HepG2 (cell line): ENCODE data around the gene SERP1. TPM values are rescaled to one million over a fixed set of nuclear protein-coding genes. Genes with fewer than 3 reads are reported as not detected.

ENCODE experiments used
- HHEX ChIP-seq: IDR thresholded peaks from 2 replicates; pipeline ENCODE4 v1.6.1; 2016; ENCODE audit warnings: control low read depth
- PITX1 ChIP-seq: sonication (generic); formaldehyde crosslinking; IDR thresholded peaks from 2 replicates; pipeline ENCODE4 v1.5.1; 2020; ENCODE audit warnings: mild to moderate bottlenecking, missing genetic modification reagents
- POLR2AphosphoS2 ChIP-seq: IDR thresholded peaks from 2 replicates; pipeline ENCODE4 v1.6.1; 2011; ENCODE audit warnings: low read depth, low read length, improper control_type of control experiment
- RBM22 ChIP-seq: fragments of 200-400 bp; formaldehyde crosslinking; optimal IDR thresholded peaks from 2 replicates; pipeline ENCODE3; 2017; ENCODE audit warnings: mild to moderate bottlenecking, low read length, moderate library complexity
- ZNF264 ChIP-seq: sonication (generic); formaldehyde crosslinking; IDR thresholded peaks from 2 replicates; pipeline ENCODE4 v1.4.0; 2020; ENCODE audit warnings: missing genetic modification reagents
- ZNF441 ChIP-seq: sonication (generic); formaldehyde crosslinking; IDR thresholded peaks from 2 replicates; pipeline ENCODE4 v1.7.0; 2021; ENCODE audit warnings: missing genetic modification reagents, borderline replicate concordance
- ZNF598 ChIP-seq: sonication (generic); formaldehyde crosslinking; IDR thresholded peaks from 2 replicates; pipeline ENCODE4 v1.5.1; 2020; ENCODE audit warnings: mild to moderate bottlenecking, missing genetic modification reagents, borderline replicate concordance
- ZNF615 ChIP-seq: sonication (generic); formaldehyde crosslinking; IDR thresholded peaks from 2 replicates; pipeline ENCODE4 v1.5.0; 2020; ENCODE audit warnings: mild to moderate bottlenecking, missing genetic modification reagents, borderline replicate concordance
- ZNF788 ChIP-seq: sonication (generic); formaldehyde crosslinking; IDR thresholded peaks from 2 replicates; pipeline ENCODE4 v1.5.0; 2020; ENCODE audit warnings: mild to moderate bottlenecking, missing genetic modification reagents, borderline replicate concordance
- polyA plus RNA-seq, 8 experiments: library from polyadenylated mRNA; depleted of rRNA in 3 of 8; stranded (reverse) in 7 of 8; unstranded in 1 of 8; fragments of >200 nt; fragmentation: Illumina TruSeq in 4 of 8; extraction: Trizol in 4 of 8; gene quantifications; 2 replicates each; pipeline versions ENCODE4 v1.2.1 to v1.2.3, GENCODE V29; 2011 to 2016; ENCODE audit warnings: low read depth in 4 of 8, missing spikeins in 1 of 8, mixed read lengths in 1 of 8; ENCODE audit not compliant: insufficient read depth in 1 of 8
- total RNA-seq, 5 experiments: library from RNA; depleted of rRNA; stranded (reverse); fragments of >200 nt; fragmentation: Illumina TruSeq; extraction: Trizol; gene quantifications; 2 replicates each; pipeline ENCODE4 v1.2.3, GENCODE V29; 2016; ENCODE audit warnings: low read depth in 1 of 5
- TF ChIP-seq, protein P1 (sequence below): IDR thresholded peaks from 2 replicates; pipeline ENCODE4 v1.6.1; 2016
- TF ChIP-seq, protein P2 (sequence below): IDR thresholded peaks from 2 replicates; pipeline ENCODE4 v1.6.1; 2016; ENCODE audit warnings: low read depth
- TF ChIP-seq, protein P3 (sequence below): sonication (generic); formaldehyde crosslinking; IDR thresholded peaks from 2 replicates; pipeline ENCODE4 v1.4.0; 2020; ENCODE audit warnings: mild to moderate bottlenecking, missing genetic modification reagents
- TF ChIP-seq, protein P4 (sequence below): sonication (generic); formaldehyde crosslinking; IDR thresholded peaks from 2 replicates; pipeline ENCODE4 v1.5.1; 2020; ENCODE audit warnings: mild to moderate bottlenecking, missing genetic modification reagents, moderate library complexity
- TF ChIP-seq, protein P5 (sequence below): sonication (generic); formaldehyde crosslinking; IDR thresholded peaks from 2 replicates; pipeline ENCODE4 v1.9.0; 2022; ENCODE audit warnings: low read depth, missing genetic modification reagents
- TF ChIP-seq, protein P6 (sequence below): sonication (generic); formaldehyde crosslinking; IDR thresholded peaks from 2 replicates; pipeline ENCODE4 v1.4.0; 2020; ENCODE audit warnings: mild to moderate bottlenecking, missing genetic modification reagents
- TF ChIP-seq, protein P7 (sequence below): sonication (generic); formaldehyde crosslinking; conservative IDR thresholded peaks from 2 replicates; pipeline ENCODE4 v1.4.0; 2020; ENCODE audit warnings: missing genetic modification reagents

SERP1 gene
- total and polyA plus RNA-seq, 2 of the 13 experiments (the other 11 are each of a cell fraction or from before 2014, with no cell fraction given), result 61.2 to 95.0 TPM

DNA sequence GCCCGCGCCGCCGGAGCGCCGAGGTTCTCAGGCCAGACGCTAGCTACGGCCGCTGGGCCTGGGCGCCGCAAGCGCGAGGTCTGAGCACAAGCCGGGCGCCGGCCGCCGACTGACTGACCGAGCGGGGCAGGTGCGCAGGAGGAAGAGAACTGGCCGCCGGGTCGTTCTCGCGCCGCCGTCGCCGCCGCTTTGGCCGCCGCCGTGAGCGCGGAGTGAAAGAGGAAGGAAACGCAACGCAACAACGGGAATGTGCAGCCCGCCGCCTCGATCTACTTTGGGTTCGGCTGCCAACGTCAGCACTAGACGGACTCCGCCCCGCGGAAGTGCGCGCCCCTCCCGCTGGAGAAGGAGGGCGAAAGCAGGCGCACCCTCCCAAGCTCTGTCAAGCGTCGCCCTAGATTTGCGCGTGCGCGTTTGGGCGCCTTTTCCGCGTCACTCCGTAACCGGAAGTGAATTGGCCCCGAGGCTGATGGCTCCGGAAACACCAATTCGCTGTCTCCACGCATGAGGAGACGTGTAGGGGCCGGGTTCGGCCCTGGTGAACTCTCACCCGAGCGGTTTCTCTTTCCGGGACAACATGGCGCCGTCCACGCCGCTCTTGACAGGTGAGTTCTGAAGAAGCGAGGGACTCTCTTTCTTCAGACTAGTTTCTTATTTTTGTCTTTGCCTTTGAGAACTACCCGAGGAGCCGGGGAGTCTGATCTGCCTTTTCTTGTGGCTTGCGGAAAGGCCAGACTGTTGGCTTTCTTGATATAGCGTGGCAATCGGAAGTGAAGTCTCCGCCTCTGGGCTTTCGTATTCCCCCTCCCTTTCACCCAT is at the start of gene SERP1, which contains the start of gene EIF2A (continued):
- TF ChIP-seq, protein P1, sequence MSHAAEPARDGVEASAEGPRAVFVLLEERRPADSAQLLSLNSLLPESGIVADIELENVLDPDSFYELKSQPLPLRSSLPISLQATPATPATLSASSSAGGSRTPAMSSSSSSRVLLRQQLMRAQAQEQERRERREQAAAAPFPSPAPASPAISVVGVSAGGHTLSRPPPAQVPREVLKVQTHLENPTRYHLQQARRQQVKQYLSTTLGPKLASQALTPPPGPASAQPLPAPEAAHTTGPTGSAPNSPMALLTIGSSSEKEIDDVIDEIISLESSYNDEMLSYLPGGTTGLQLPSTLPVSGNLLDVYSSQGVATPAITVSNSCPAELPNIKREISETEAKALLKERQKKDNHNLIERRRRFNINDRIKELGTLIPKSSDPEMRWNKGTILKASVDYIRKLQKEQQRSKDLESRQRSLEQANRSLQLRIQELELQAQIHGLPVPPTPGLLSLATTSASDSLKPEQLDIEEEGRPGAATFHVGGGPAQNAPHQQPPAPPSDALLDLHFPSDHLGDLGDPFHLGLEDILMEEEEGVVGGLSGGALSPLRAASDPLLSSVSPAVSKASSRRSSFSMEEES (CRISPR knock-in tag), result 0 out of 2 replicates have a peak, but pooled peaks have one; percentile 30
- TF ChIP-seq, protein P2, sequence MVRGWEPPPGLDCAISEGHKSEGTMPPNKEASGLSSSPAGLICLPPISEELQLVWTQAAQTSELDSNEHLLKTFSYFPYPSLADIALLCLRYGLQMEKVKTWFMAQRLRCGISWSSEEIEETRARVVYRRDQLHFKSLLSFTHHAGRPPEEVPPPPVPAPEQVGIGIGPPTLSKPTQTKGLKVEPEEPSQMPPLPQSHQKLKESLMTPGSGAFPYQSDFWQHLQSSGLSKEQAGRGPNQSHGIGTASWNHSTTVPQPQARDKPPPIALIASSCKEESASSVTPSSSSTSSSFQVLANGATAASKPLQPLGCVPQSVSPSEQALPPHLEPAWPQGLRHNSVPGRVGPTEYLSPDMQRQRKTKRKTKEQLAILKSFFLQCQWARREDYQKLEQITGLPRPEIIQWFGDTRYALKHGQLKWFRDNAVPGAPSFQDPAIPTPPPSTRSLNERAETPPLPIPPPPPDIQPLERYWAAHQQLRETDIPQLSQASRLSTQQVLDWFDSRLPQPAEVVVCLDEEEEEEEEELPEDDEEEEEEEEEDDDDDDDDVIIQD (CRISPR knock-in tag), result no peak
- TF ChIP-seq, protein P3, sequence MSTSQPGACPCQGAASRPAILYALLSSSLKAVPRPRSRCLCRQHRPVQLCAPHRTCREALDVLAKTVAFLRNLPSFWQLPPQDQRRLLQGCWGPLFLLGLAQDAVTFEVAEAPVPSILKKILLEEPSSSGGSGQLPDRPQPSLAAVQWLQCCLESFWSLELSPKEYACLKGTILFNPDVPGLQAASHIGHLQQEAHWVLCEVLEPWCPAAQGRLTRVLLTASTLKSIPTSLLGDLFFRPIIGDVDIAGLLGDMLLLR (CRISPR knock-in tag), result no peak
- TF ChIP-seq, protein P4, sequence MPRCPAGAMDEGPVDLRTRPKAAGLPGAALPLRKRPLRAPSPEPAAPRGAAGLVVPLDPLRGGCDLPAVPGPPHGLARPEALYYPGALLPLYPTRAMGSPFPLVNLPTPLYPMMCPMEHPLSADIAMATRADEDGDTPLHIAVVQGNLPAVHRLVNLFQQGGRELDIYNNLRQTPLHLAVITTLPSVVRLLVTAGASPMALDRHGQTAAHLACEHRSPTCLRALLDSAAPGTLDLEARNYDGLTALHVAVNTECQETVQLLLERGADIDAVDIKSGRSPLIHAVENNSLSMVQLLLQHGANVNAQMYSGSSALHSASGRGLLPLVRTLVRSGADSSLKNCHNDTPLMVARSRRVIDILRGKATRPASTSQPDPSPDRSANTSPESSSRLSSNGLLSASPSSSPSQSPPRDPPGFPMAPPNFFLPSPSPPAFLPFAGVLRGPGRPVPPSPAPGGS (CRISPR knock-in tag), result 0 out of 2 replicates have a peak, but pooled peaks have one; percentile 20
- TF ChIP-seq, protein P5, sequence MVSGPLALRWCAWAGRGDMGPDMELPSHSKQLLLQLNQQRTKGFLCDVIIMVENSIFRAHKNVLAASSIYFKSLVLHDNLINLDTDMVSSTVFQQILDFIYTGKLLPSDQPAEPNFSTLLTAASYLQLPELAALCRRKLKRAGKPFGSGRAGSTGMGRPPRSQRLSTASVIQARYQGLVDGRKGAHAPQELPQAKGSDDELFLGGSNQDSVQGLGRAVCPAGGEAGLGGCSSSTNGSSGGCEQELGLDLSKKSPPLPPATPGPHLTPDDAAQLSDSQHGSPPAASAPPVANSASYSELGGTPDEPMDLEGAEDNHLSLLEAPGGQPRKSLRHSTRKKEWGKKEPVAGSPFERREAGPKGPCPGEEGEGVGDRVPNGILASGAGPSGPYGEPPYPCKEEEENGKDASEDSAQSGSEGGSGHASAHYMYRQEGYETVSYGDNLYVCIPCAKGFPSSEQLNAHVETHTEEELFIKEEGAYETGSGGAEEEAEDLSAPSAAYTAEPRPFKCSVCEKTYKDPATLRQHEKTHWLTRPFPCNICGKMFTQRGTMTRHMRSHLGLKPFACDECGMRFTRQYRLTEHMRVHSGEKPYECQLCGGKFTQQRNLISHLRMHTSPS, result no peak
- TF ChIP-seq HHEX (CRISPR knock-in tag), result no peak
- peak; percentile 69; the same call in 1 of the 2 replicates for TF ChIP-seq PITX1 (CRISPR knock-in tag)
- TF ChIP-seq ZNF615 (CRISPR knock-in tag), result no peak
- TF ChIP-seq ZNF441, result peak; percentile 61; the same call in 1 of the 2 replicates
- no peak for TF ChIP-seq ZNF598 (CRISPR knock-in tag)
- no peak for TF ChIP-seq RBM22
- TF ChIP-seq, protein P6, sequence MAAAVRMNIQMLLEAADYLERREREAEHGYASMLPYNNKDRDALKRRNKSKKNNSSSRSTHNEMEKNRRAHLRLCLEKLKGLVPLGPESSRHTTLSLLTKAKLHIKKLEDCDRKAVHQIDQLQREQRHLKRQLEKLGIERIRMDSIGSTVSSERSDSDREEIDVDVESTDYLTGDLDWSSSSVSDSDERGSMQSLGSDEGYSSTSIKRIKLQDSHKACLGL (CRISPR knock-in tag), result peak; percentile 54; the same call in 1 of the 2 replicates
- TF ChIP-seq ZNF788 (CRISPR knock-in tag), result peak; percentile 94; the same call in 1 of the 2 replicates
- TF ChIP-seq, protein P7, sequence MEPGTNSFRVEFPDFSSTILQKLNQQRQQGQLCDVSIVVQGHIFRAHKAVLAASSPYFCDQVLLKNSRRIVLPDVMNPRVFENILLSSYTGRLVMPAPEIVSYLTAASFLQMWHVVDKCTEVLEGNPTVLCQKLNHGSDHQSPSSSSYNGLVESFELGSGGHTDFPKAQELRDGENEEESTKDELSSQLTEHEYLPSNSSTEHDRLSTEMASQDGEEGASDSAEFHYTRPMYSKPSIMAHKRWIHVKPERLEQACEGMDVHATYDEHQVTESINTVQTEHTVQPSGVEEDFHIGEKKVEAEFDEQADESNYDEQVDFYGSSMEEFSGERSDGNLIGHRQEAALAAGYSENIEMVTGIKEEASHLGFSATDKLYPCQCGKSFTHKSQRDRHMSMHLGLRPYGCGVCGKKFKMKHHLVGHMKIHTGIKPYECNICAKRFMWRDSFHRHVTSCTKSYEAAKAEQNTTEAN (CRISPR knock-in tag), result no peak
- no peak for TF ChIP-seq ZNF264 (CRISPR knock-in tag)
- TF ChIP-seq POLR2AphosphoS2, result no peak
